Activated B cell treated with CpG ODN at 0.5 μM for 24 hours (primary cell): ENCODE results near the gene ZBED5. TPM values are rescaled to one million over a fixed set of nuclear protein-coding genes. Genes with fewer than 3 reads are reported as not detected.
"Not testable (repeated sequence)": the region's sequence is repeated elsewhere in the genome, so short reads cannot be mapped to it uniquely, and the experiment has no call there.

Experiments used
- ATAC-seq: fragments of 200-7000 bp; cut with Tn5 transposase; one replicate; pipeline ENCODE4 v1.10.0; 2021; ENCODE audit warnings: low read depth, mild to moderate bottlenecking, moderate library complexity
- CTCF ChIA-PET: fragments of 350-600 bp; sonication (Branson Sonifier 250); formaldehyde crosslinking; loops from one replicate; lab custom pipeline; 2021; ENCODE audit warnings: antibody characterized with exemption; lab: Charles Lee
- POLR2A ChIA-PET: fragments of 350-600 bp; sonication (Branson Sonifier 250); formaldehyde crosslinking; loops from one replicate; lab custom pipeline; 2021; ENCODE audit warnings: antibody characterized with exemption; lab: Charles Lee
- DNase-seq: peaks from one replicate; pipeline ENCODE4 v3.0.0; 2022
- H3K27ac Mint-ChIP-seq: one replicate; pipeline ENCODE4 v1.8.0; 2020; ENCODE audit warnings: mixed read lengths
- H3K27me3 Mint-ChIP-seq: one replicate; pipeline ENCODE4 v1.8.0; 2021; ENCODE audit warnings: mixed read lengths
- H3K36me3 Mint-ChIP-seq: one replicate; pipeline ENCODE4 v1.8.0; 2021; ENCODE audit warnings: low read depth, mixed read lengths
- H3K4me1 Mint-ChIP-seq: one replicate; pipeline ENCODE4 v1.8.0; 2021; ENCODE audit warnings: mixed read lengths
- H3K4me3 Mint-ChIP-seq: one replicate; pipeline ENCODE4 v1.8.0; 2020; ENCODE audit warnings: mild to moderate bottlenecking, mixed read lengths
- H3K9me3 Mint-ChIP-seq: one replicate; pipeline ENCODE4 v1.8.0; 2020; ENCODE audit warnings: mixed read lengths
- CTCF ChIP-seq: fragments of 200-600 bp; IDR thresholded peaks from one replicate; pipeline ENCODE4 v1.8.0; 2022; ENCODE audit warnings: antibody characterized with exemption, mild to moderate bottlenecking
- intact Hi-C: fragments of 100-400 bp; cut with micrococcal nuclease; formaldehyde crosslinking; loops from one replicate; pipeline ENCODE4 v1.15.1; 2024
- total RNA-seq: library from RNA; stranded (reverse); gene quantifications from 2 replicates; pipeline ENCODE4 v1.2.3, GENCODE V29; 2022

ZBED5 gene
- total RNA-seq, 1 donor from 2014 or later = 116 TPM

DNA sequence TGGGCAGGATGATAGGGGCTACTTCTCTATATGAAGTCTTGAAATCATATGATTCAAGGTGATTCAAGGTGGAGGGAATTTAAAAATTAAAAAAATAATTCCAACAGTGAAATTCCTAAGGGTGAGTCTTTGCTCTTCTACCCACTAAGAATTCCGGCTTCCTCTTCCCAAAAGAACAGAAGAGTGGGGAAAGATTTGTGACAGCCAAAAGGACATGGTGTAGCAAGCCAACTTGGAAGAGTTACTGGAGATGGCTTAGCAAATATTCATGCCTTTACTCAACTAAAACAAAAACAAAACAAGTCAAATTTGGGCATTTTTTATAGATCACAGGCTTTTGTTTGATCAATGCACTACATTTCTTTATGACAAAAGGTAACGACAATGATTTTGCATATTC, 12.3 kb downstream of the ZBED5 start:
- no peak for ATAC-seq
- intact Hi-C loops = no loop called here
- peaks cover 9% of the 10 kb centered on the region for H3K4me1 Mint-ChIP-seq
- ChIA-PET POLR2A (interaction anchor here (1.4 to 3.1 kb wide), 2 partner anchors 13 to 36 kb away, joined by 6 to 11 read pairs; partner anchors contain the start of genes EIF4G2 and ZBED5), CTCF (no interaction called here)
- H3K27me3 Mint-ChIP-seq = no peaks in the 10 kb centered on the region
- H3K36me3 Mint-ChIP-seq = peaks cover 11% of the 10 kb centered on the region
- no peak for DNase-seq
- no peak overlapping the region for H3K4me3 Mint-ChIP-seq
- H3K27ac Mint-ChIP-seq = no peak overlapping the region
- TF ChIP-seq CTCF = no peak
- no peaks in the 10 kb centered on the region for H3K9me3 Mint-ChIP-seq

DNA sequence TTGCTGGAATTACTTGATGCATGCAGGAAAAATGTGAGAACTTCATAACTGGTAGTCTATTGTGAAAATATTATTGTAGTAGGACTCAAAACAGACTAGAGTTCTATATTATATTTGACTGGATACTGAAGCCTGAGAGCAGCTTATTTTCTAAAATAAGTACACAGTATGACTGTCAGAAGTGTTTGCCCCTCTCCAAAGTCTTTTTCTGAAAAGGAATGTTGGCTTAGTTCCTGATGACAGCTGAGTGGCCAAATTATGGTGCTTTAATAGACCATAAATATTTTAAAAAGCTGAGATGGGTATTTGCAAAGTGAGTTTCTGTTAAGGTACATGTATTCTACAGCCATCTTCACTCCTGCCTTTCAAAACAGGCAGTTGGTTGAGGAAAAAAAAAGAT, 13.1 kb downstream of the ZBED5 start:
- no peaks in the 10 kb centered on the region for H3K9me3 Mint-ChIP-seq

GRCh38 chr11:10844356-10844755, 13.5 kb downstream of the ZBED5 start:
- DNase-seq (no peak), ATAC-seq (no peak)
- no peaks in the 10 kb centered on the region for H3K9me3 Mint-ChIP-seq
- H3K4me3 Mint-ChIP-seq = no peak overlapping the region
- peaks cover under 1% of the 10 kb centered on the region for H3K36me3 Mint-ChIP-seq
- H3K27ac Mint-ChIP-seq = no peak overlapping the region
- ChIA-PET POLR2A (interaction anchor here (0.9 to 3.1 kb wide), 2 partner anchors 35 to 93 kb away, joined by 3 to 11 read pairs; partner anchors contain the start of genes CTR9 and EIF4G2), CTCF (no interaction called here)
- intact Hi-C loops = no loop called here
- peaks cover 13% of the 10 kb centered on the region for H3K4me1 Mint-ChIP-seq
- no peak for TF ChIP-seq CTCF
- H3K27me3 Mint-ChIP-seq = no peaks in the 10 kb centered on the region

More for the DNA sequence above, 13.1 kb downstream of the ZBED5 start:
- no peak for ATAC-seq
- Mint-ChIP-seq H3K27me3 (no peaks in the 10 kb centered on the region), H3K4me1 (peaks cover 13% of the 10 kb centered on the region), H3K36me3 (peaks cover 4% of the 10 kb centered on the region), H3K27ac (no peak overlapping the region), H3K4me3 (no peak overlapping the region)
- intact Hi-C loops = no loop called here
- POLR2A ChIA-PET = interaction anchor here (0.9 to 3.1 kb wide), 3 partner anchors 14 to 94 kb away, joined by 3 to 11 read pairs (median 6); partner anchors contain the start of genes CTR9, EIF4G2 and ZBED5
- CTCF ChIA-PET = no interaction called here
- TF ChIP-seq CTCF = no peak
- no peak for DNase-seq

DNA sequence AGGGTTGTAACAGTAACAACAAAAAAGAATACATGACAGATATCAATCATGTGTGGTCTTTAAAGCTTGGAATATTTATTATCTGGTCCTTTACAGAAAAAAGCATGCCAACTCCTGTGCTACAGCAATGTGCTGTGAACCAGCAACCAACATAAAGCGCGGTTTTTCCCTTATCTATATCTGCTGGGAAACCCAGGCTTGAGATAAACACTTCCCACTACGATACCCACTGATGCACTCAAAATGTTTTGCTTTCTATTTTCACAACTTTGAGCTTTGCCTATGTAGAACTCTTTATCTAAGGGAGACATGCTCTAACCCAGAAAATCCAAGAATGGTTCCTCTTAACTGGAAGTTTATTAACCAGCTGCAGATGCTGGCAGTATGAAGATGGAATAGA, 19.0 kb downstream of the ZBED5 start:
- POLR2A ChIA-PET = interaction anchor here (1.3 to 4.5 kb wide), 3 partner anchors 8 to 30 kb away, joined by 4 to 16 read pairs (median 13); partner anchors contain the start of genes EIF4G2 and ZBED5
- Mint-ChIP-seq H3K27me3 (no peaks in the 10 kb centered on the region), H3K36me3 (no peaks in the 10 kb centered on the region), H3K27ac (no peak overlapping the region), H3K9me3 (no peaks in the 10 kb centered on the region), H3K4me3 (no peak overlapping the region), H3K4me1 (peaks cover 16% of the 10 kb centered on the region)
- intact Hi-C loops = loop anchor here (2.0 kb wide), 1 partner anchor 14 kb away; no protein-coding TSS in a partner anchor
- no peak for DNase-seq
- TF ChIP-seq CTCF = no peak
- CTCF ChIA-PET = interaction anchor here (0.7 to 2.5 kb wide), 2 partner anchors 10 to 47 kb away, joined by 3 to 7 read pairs; no protein-coding TSS in a partner anchor
- no peak for ATAC-seq

DNA sequence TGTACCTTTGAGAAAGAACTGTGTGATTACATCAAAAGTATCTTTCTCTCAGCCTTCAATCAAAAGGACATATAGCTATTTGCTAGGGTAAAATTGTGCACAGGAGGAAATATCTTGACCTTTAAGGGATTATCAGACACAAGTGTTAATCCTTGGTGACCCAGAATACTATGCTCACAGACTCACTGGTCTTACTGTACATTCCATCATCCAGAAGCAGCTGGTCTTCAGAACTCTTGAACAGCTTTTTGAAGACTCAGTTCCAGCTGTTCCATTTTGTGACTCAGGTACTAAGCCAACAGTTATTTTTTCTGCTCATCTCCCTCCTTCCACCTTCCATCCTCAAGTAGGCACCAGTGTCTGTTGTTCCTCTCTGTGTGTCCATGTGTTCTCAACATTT, 19.8 kb downstream of the ZBED5 start:
- Mint-ChIP-seq H3K9me3 (no peaks in the 10 kb centered on the region), H3K4me1 (peaks cover 16% of the 10 kb centered on the region), H3K27me3 (no peaks in the 10 kb centered on the region), H3K4me3 (no peak overlapping the region), H3K36me3 (no peaks in the 10 kb centered on the region), H3K27ac (no peak overlapping the region)
- intact Hi-C loops = loop anchor here (2.0 kb wide), 1 partner anchor 13 kb away; no protein-coding TSS in a partner anchor
- no peak for TF ChIP-seq CTCF
- POLR2A ChIA-PET = interaction anchor here (1.3 to 4.5 kb wide), 2 partner anchors 9 to 20 kb away, joined by 4 to 13 read pairs; partner anchors contain the start of gene ZBED5
- CTCF ChIA-PET = interaction anchor here (2.5 kb wide), 1 partner anchor 11 kb away, joined by 7 read pairs; no protein-coding TSS in a partner anchor
- ATAC-seq (no peak), DNase-seq (no peak)

DNA sequence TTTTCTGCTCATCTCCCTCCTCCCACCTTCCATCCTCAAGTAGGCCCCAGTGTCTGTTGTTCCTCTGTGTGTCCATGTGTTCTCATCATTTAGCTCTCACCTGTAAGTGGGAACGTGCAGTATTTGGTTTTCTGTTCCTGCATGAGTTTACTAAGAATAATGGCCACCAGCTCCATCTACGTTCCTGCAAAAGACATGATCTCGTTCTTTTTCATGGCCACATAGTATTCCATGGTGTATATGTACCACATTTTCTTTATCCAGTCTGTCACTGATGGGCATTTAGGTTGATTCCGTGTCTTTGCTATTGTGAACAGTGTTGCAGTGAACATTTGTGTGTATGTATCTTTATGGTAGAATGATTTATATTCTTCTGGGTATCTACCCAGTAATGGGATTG, 21.0 kb downstream of the ZBED5 start:
- ATAC-seq, H3K36me3 Mint-ChIP-seq, DNase-seq, H3K4me3 Mint-ChIP-seq, H3K27ac Mint-ChIP-seq, intact Hi-C loops, H3K27me3 Mint-ChIP-seq, CTCF ChIA-PET, H3K9me3 Mint-ChIP-seq: not testable (repeated sequence)
- POLR2A ChIA-PET = interaction anchor here (0.9 to 4.5 kb wide), 2 partner anchors 21 to 25 kb away, joined by 3 to 13 read pairs; partner anchors contain the start of gene ZBED5
- peaks cover 16% of the 10 kb centered on the region for H3K4me1 Mint-ChIP-seq
